ENCODE data around the gene SLC36A3.

The SLC36A3 gene

GRCh38 chr5:151228986-151229385 is 74.6 kb downstream of the SLC36A3 start:
- no peaks in the 10 kb centered on the region for H3K4me1 ChIP-seq (ENCODE audit: control insufficient read depth, insufficient read depth, low read length, unreplicated experiment)
- no peak overlapping the region for H3K27ac ChIP-seq (ENCODE audit: low read depth, low read length)
- no peaks in the 10 kb centered on the region for H3K79me2 ChIP-seq (ENCODE audit: control insufficient read depth, insufficient read depth, low read length, unreplicated experiment)
- H3K4me3 ChIP-seq (ENCODE audit: low read depth, low read length) = no peak overlapping the region
- no peaks in the 10 kb centered on the region for H3K36me3 ChIP-seq (ENCODE audit: insufficient read depth, low read length)
- H3K27me3 ChIP-seq (ENCODE audit: insufficient read depth, low read length) = peaks cover 35% of the 10 kb centered on the region
- no peak overlapping the region for H2AFZ ChIP-seq (ENCODE audit: low read length, unreplicated experiment)

- Histone ChIP-seq H3K27ac (ENCODE audit: low read depth, low read length) (no peak overlapping the region), H3K27me3 (ENCODE audit: insufficient read depth, low read length) (peaks cover 35% of the 10 kb centered on the region), H2AFZ (ENCODE audit: low read length, unreplicated experiment) (no peak overlapping the region), H3K79me2 (ENCODE audit: control insufficient read depth, insufficient read depth, low read length, unreplicated experiment) (no peaks in the 10 kb centered on the region), H3K4me1 (ENCODE audit: control insufficient read depth, insufficient read depth, low read length, unreplicated experiment) (peaks cover 3% of the 10 kb centered on the region), H3K4me3 (ENCODE audit: low read depth, low read length) (no peak overlapping the region), H3K36me3 (ENCODE audit: insufficient read depth, low read length) (no peaks in the 10 kb centered on the region)
These were observed 75.6 kb downstream of the SLC36A3 start for GRCh38 chr5:151227918-151228447.
